Fibroblast of skin of back (primary cell): Measurements from ENCODE around the gene MMS19.

Source experiments
- DNase-seq: peaks from one replicate; pipeline ENCODE4 v3.0.0-alpha.2; 2013

The MMS19 gene

GRCh38 chr10:97463363-97464132 lies 34.7 kb downstream of the MMS19 start:
- peak; percentile 42 for DNase-seq

GRCh38 chr10:97462309-97462708 lies 35.9 kb downstream of the MMS19 start:
- DNase-seq, result no peak

- DNase-seq, result no peak
Observed at GRCh38 chr10:97459933-97460332, 38.3 kb downstream of the MMS19 start.

GRCh38 chr10:97459111-97459510 lies 39.1 kb downstream of the MMS19 start:
- DNase-seq, result no peak

- no peak for DNase-seq
Observed at GRCh38 chr10:97456686-97457065, 41.5 kb downstream of the MMS19 start.

- no peak for DNase-seq
Observed at GRCh38 chr10:97456034-97456685, 42.1 kb downstream of the MMS19 start.

GRCh38 chr10:97454330-97455036 lies 43.7 kb downstream of the MMS19 start:
- DNase-seq, result no peak

GRCh38 chr10:97452352-97452751 lies 45.9 kb downstream of the MMS19 start:
- DNase-seq, result no peak

GRCh38 chr10:97451605-97452004 lies 46.6 kb downstream of the MMS19 start:
- no peak for DNase-seq

GRCh38 chr10:97450828-97451227 lies 47.4 kb downstream of the MMS19 start:
- no peak for DNase-seq

GRCh38 chr10:97445722-97446639 lies 52.2 kb downstream of the MMS19 start, which contains the start of the genes EXOSC1 and ZDHHC16:
EXOSC1 (minus strand) TSS chr10:97446006; CDS start chr10:97445985, 21 bp downstream.
ZDHHC16 (plus strand) TSS chr10:97446175; CDS start chr10:97451676, 5,501 bp downstream.
- DNase-seq, result peak; percentile 97

- DNase-seq, result no peak
Observed at GRCh38 chr10:97445357-97445721, 52.9 kb downstream of the MMS19 start.

- no peak for DNase-seq
Observed at GRCh38 chr10:97444212-97444611, 54.0 kb downstream of the MMS19 start.

- DNase-seq, result no peak
Observed at GRCh38 chr10:97442277-97442676, 55.9 kb downstream of the MMS19 start.

GRCh38 chr10:97435211-97435610 lies 63.0 kb downstream of the MMS19 start:
- no peak for DNase-seq

- DNase-seq, result no peak
Observed at GRCh38 chr10:97434557-97434956, 63.7 kb downstream of the MMS19 start.

- DNase-seq, result no peak
Observed at GRCh38 chr10:97434055-97434454, 64.2 kb downstream of the MMS19 start.

GRCh38 chr10:97428572-97428981 lies 69.6 kb downstream of the MMS19 start:
- peak; percentile 38 for DNase-seq

- peak; percentile 62 for DNase-seq
Observed at GRCh38 chr10:97427571-97428179, 70.5 kb downstream of the MMS19 start.

GRCh38 chr10:97426776-97427570 lies 71.2 kb downstream of the MMS19 start:
- DNase-seq, result no peak
